Measurements from ENCODE around the gene SEMA3A. TPM values are rescaled to one million over a fixed set of nuclear protein-coding genes. Genes with fewer than 3 reads are reported as not detected.
"Not testable (repeated sequence)": the region's sequence is repeated elsewhere in the genome, so short reads cannot be mapped to it uniquely, and the experiment has no call there.

The SEMA3A gene
- total and polyA plus RNA-seq, 2 of the 13 experiments (the other 11 are each of a cell fraction or from before 2014, with no cell fraction given): 0.29 to 1.2 TPM

GRCh38 chr7:84062489-84062901 is 132.1 kb downstream of the SEMA3A start:
- DNase-seq (ENCODE audit: low spot score); FAIRE-seq; H4K20me1 ChIP-seq (ENCODE audit: insufficient read depth, low read length); CTCF ChIA-PET (ENCODE audit: low intra/inter-chr PET ratio, low total read pairs); H2AFZ ChIP-seq (ENCODE audit: low read length); POLR2A ChIA-PET; H3K9ac ChIP-seq (ENCODE audit: insufficient read depth, low read depth, low read length); in situ Hi-C loops (cut with HindIII; ENCODE audit: extremely low pct_ligation_motif_present, low pct_unique_long_range_greater_than_20kb); H3K4me3 ChIP-seq (replicated peaks in 1 of 3; ENCODE audit: insufficient read depth in 1 of 3, low read depth in 2 of 3, low read length in 3 of 3); BruUV-seq (replicated peaks); ATAC-seq; H3K9me3 ChIP-seq (ENCODE audit: low read length); H3K27ac ChIP-seq (ENCODE audit: extremely low read length, insufficient read depth, low read length); H3K36me3 ChIP-seq (replicated peaks in 1 of 2; ENCODE audit: control insufficient read depth in 1 of 2, insufficient read depth in 2 of 2, low read length in 2 of 2); intact Hi-C loops (cut with micrococcal nuclease; ENCODE audit: unreplicated experiment); H3K79me2 ChIP-seq (ENCODE audit: insufficient read depth, low read length); H3K4me2 ChIP-seq (ENCODE audit: low read depth, low read length); H3K27me3 ChIP-seq (ENCODE audit: control insufficient read depth in 1 of 2, insufficient read depth in 2 of 2, low read length in 2 of 2): not testable (repeated sequence)
- H3K4me1 ChIP-seq (ENCODE audit: insufficient read depth, low read length): peaks cover 29% of the 10 kb centered on the region
- 94% methylated on average over 20 of the region's 28 CpGs for WGBS (ENCODE audit: low lambda C conversion rate)
- TF ChIP-seq ZNF281 (CRISPR knock-in tag; IDR thresholded peaks at IDR 0.05; ENCODE audit: borderline replicate concordance) (peak; percentile 30; the same call in 1 of the 2 replicates), ZMYM4 (CRISPR knock-in tag; IDR thresholded peaks at IDR 0.05) (peak; percentile 48; the same call in 1 of the 2 replicates)

DNA sequence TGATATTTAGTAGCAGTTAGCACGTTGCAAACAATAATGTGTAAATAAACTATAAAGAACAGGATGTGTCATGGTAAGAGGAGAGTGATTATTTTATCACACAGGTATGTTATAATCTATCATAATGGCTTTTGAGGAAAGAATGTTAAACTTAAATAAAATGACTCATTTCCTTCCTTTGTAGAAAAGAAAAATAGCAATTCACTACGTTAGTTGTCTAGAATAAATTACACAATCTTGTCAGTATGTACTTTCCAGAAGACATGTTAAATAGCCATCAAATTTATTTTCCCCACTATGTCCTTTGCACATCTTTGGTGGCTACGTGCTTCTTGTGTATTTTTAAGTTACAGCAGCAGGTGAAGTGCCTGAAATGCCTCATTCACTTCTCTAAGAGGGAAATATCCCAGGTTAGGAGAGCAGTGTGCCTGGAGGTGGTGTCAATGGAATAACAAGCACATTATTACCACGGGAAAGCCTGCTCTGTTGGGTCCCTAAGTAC is 133.8 kb downstream of the SEMA3A start:
- no peaks in the 10 kb centered on the region for H4K20me1 ChIP-seq (ENCODE audit: insufficient read depth, low read length)
- 60% methylated on average over 4 of the region's 4 CpGs for WGBS (ENCODE audit: low lambda C conversion rate)
- no peak for FAIRE-seq
- ChIA-PET CTCF (ENCODE audit: low intra/inter-chr PET ratio, low total read pairs) (no interaction called here), POLR2A (no interaction called here)
- H3K9ac ChIP-seq (ENCODE audit: insufficient read depth, low read depth, low read length): no peak overlapping the region
- no peak overlapping the region for H3K4me3 ChIP-seq (replicated peaks in 1 of 3; ENCODE audit: insufficient read depth in 1 of 3, low read depth in 2 of 3, low read length in 3 of 3)
- DNase-seq (ENCODE audit: low spot score): no peak
- peaks cover 35% of the 10 kb centered on the region for H3K4me1 ChIP-seq (ENCODE audit: insufficient read depth, low read length)
- intact Hi-C loops (cut with micrococcal nuclease; ENCODE audit: unreplicated experiment): no loop called here
- no peaks in the 10 kb centered on the region for H3K79me2 ChIP-seq (ENCODE audit: insufficient read depth, low read length)
- TF ChIP-seq SALL1 (CRISPR knock-in tag; IDR thresholded peaks at IDR 0.05) (no peak), ZNF781 (CRISPR knock-in tag; IDR thresholded peaks at IDR 0.05; ENCODE audit: borderline replicate concordance, not compliant biosample characterization) (no peak), TCF12 (IDR thresholded peaks at IDR 0.05) (no peak), TCF12 (CRISPR knock-in tag; IDR thresholded peaks at IDR 0.05) (no peak)
- in situ Hi-C loops (cut with HindIII; ENCODE audit: extremely low pct_ligation_motif_present, low pct_unique_long_range_greater_than_20kb): no loop called here
- H3K27ac ChIP-seq (ENCODE audit: extremely low read length, insufficient read depth, low read length): no peak overlapping the region
- H3K9me3 ChIP-seq (ENCODE audit: low read length): no peaks in the 10 kb centered on the region
- no peak for ATAC-seq
- H3K36me3 ChIP-seq (replicated peaks in 1 of 2; ENCODE audit: control insufficient read depth in 1 of 2, insufficient read depth in 2 of 2, low read length in 2 of 2): no peaks in the 10 kb centered on the region
- BruUV-seq (replicated peaks): no TSS peak
- no peak overlapping the region for H2AFZ ChIP-seq (ENCODE audit: low read length)
- H3K4me2 ChIP-seq (ENCODE audit: low read depth, low read length): no peak overlapping the region
- H3K27me3 ChIP-seq (ENCODE audit: control insufficient read depth in 1 of 2, insufficient read depth in 2 of 2, low read length in 2 of 2): no peaks in the 10 kb centered on the region
